ENCODE results near the gene SH3BP1.

Gene SH3BP1

GRCh38 chr22:37618674-37619073, 20.8 kb upstream of the SH3BP1 start:
- Histone ChIP-seq H3K4me3 (replicated peaks; ENCODE audit: low read depth, low read length) (no peak overlapping the region), H3K27me3 (replicated peaks; ENCODE audit: control insufficient read depth, insufficient read depth, low read length) (no peaks in the 10 kb centered on the region), H3K36me3 (ENCODE audit: control insufficient read depth, insufficient read depth, low read length) (peaks cover 48% of the 10 kb centered on the region)
- TF ChIP-seq CTCF (IDR thresholded peaks at IDR 0.05; ENCODE audit: insufficient read depth, low read length, poor library complexity, severe bottlenecking): no peak
- no peak for DNase-seq (ENCODE audit: extremely low read depth, insufficient read length)

- no peak for DNase-seq (ENCODE audit: extremely low read depth, insufficient read length)
- TF ChIP-seq CTCF (IDR thresholded peaks at IDR 0.05; ENCODE audit: insufficient read depth, low read length, poor library complexity, severe bottlenecking): no peak
- Histone ChIP-seq H3K4me3 (replicated peaks; ENCODE audit: low read depth, low read length) (no peak overlapping the region), H3K36me3 (ENCODE audit: control insufficient read depth, insufficient read depth, low read length) (peaks cover 50% of the 10 kb centered on the region), H3K27me3 (replicated peaks; ENCODE audit: control insufficient read depth, insufficient read depth, low read length) (no peaks in the 10 kb centered on the region)
These were observed 19.5 kb upstream of the SH3BP1 start for GRCh38 chr22:37619991-37620390.

- Histone ChIP-seq H3K27me3 (replicated peaks; ENCODE audit: control insufficient read depth, insufficient read depth, low read length) (no peaks in the 10 kb centered on the region), H3K36me3 (ENCODE audit: control insufficient read depth, insufficient read depth, low read length) (peaks cover 52% of the 10 kb centered on the region), H3K4me3 (replicated peaks; ENCODE audit: low read depth, low read length) (no peak overlapping the region)
- no peak for DNase-seq (ENCODE audit: extremely low read depth, insufficient read length)
- TF ChIP-seq CTCF (IDR thresholded peaks at IDR 0.05; ENCODE audit: insufficient read depth, low read length, poor library complexity, severe bottlenecking): no peak
These were observed 18.1 kb upstream of the SH3BP1 start for GRCh38 chr22:37621352-37621860.

GRCh38 chr22:37623075-37624016, 16.1 kb upstream of the SH3BP1 start:
- TF ChIP-seq CTCF (IDR thresholded peaks at IDR 0.05; ENCODE audit: insufficient read depth, low read length, poor library complexity, severe bottlenecking): peak; percentile 95
- peaks cover 43% of the 10 kb centered on the region for H3K36me3 ChIP-seq (ENCODE audit: control insufficient read depth, insufficient read depth, low read length)

GRCh38 chr22:37624017-37624365, 15.5 kb upstream of the SH3BP1 start:
- no peak for DNase-seq (ENCODE audit: extremely low read depth, insufficient read length)
- no peaks in the 10 kb centered on the region for H3K27me3 ChIP-seq (replicated peaks; ENCODE audit: control insufficient read depth, insufficient read depth, low read length)
- H3K4me3 ChIP-seq (replicated peaks; ENCODE audit: low read depth, low read length): no peak overlapping the region
- no peak for TF ChIP-seq CTCF (IDR thresholded peaks at IDR 0.05; ENCODE audit: insufficient read depth, low read length, poor library complexity, severe bottlenecking)
- H3K36me3 ChIP-seq (ENCODE audit: control insufficient read depth, insufficient read depth, low read length): peaks cover 42% of the 10 kb centered on the region

More at GRCh38 chr22:37623075-37624016, 16.1 kb upstream of the SH3BP1 start:
- H3K27me3 ChIP-seq (replicated peaks; ENCODE audit: control insufficient read depth, insufficient read depth, low read length): no peaks in the 10 kb centered on the region
- no peak for DNase-seq (ENCODE audit: extremely low read depth, insufficient read length)
- no peak overlapping the region for H3K4me3 ChIP-seq (replicated peaks; ENCODE audit: low read depth, low read length)
